NCI-H2196 treated with DMSO at 0.1 percent for 48 hours (cell line): Measurements from ENCODE around the gene DMD.
"Not testable (repeated sequence)": the region's sequence is repeated elsewhere in the genome, so short reads cannot be mapped to it uniquely, and the experiment has no call there.

Experiments
- DNase-seq: peaks from one replicate; lab custom pipeline; 2025; ENCODE audit not compliant: unreplicated experiment; lab: John Stamatoyannopoulos, UW

DMD gene

GRCh38 chrX:32087663-32088062 is 1123.7 kb downstream of the DMD start:
- no peak for DNase-seq

GRCh38 chrX:32084757-32085156 is 1126.6 kb downstream of the DMD start:
- DNase-seq: no peak

- DNase-seq: no peak
Observed at GRCh38 chrX:32048285-32048684, 1163.1 kb downstream of the DMD start.

GRCh38 chrX:32045149-32045548 is 1166.2 kb downstream of the DMD start:
- no peak for DNase-seq

GRCh38 chrX:32041181-32041580 is 1170.2 kb downstream of the DMD start:
- DNase-seq: no peak

GRCh38 chrX:32026772-32027171 is 1184.6 kb downstream of the DMD start:
- DNase-seq: no peak

GRCh38 chrX:32024072-32024471 is 1187.3 kb downstream of the DMD start:
- DNase-seq: no peak

GRCh38 chrX:32016195-32016594 is 1195.2 kb downstream of the DMD start:
- no peak for DNase-seq

GRCh38 chrX:32010948-32011347 is 1200.4 kb downstream of the DMD start:
- no peak for DNase-seq

- no peak for DNase-seq
Observed at GRCh38 chrX:32010212-32010611, 1201.1 kb downstream of the DMD start.

GRCh38 chrX:31993637-31994036 is 1217.7 kb downstream of the DMD start:
- DNase-seq: no peak

GRCh38 chrX:31988975-31989374 is 1222.4 kb downstream of the DMD start:
- DNase-seq: no peak

GRCh38 chrX:31981546-31982062 is 1229.7 kb downstream of the DMD start:
- DNase-seq: no peak

- DNase-seq: no peak
Observed at GRCh38 chrX:31969714-31970113, 1241.6 kb downstream of the DMD start.

- no peak for DNase-seq
Observed at GRCh38 chrX:31962256-31962655, 1249.1 kb downstream of the DMD start.

- no peak for DNase-seq
Observed at GRCh38 chrX:31934842-31935370, 1276.4 kb downstream of the DMD start.

GRCh38 chrX:31934015-31934414 is 1277.3 kb downstream of the DMD start:
- DNase-seq: no peak

GRCh38 chrX:31932769-31933168 is 1278.6 kb downstream of the DMD start:
- no peak for DNase-seq

GRCh38 chrX:31932320-31932719 is 1279.0 kb downstream of the DMD start:
- DNase-seq: not testable (repeated sequence)

GRCh38 chrX:31931225-31931624 is 1280.1 kb downstream of the DMD start:
- no peak for DNase-seq

GRCh38 chrX:31929366-31929765 is 1282.0 kb downstream of the DMD start:
- DNase-seq: no peak

- no peak for DNase-seq
Observed at GRCh38 chrX:31921236-31921635, 1290.1 kb downstream of the DMD start.

GRCh38 chrX:31909850-31910572 is 1301.3 kb downstream of the DMD start:
- DNase-seq: no peak
